HepG2 (cell line): ENCODE measurements around the gene GTF2H4. TPM values are rescaled to one million over a fixed set of nuclear protein-coding genes. Genes with fewer than 3 reads are reported as not detected.

Experiments
- BRCA1 ChIP-seq: sonication (generic); formaldehyde crosslinking; IDR thresholded peaks from 2 replicates; pipeline ENCODE4 v1.4.0; 2020; ENCODE audit warnings: missing genetic modification reagents
- FOXJ3 ChIP-seq: sonication (generic); formaldehyde crosslinking; IDR thresholded peaks from 2 replicates; pipeline ENCODE4 v1.4.0; 2020; ENCODE audit warnings: missing genetic modification reagents, mild to moderate bottlenecking, borderline replicate concordance
- GABPA ChIP-seq, 2 experiments: IDR thresholded peaks; 2 replicates each; pipeline ENCODE4 v1.6.1; 2011 to 2016; ENCODE audit warnings: low read depth in 2 of 2, low read length in 1 of 2, missing biosample characterization in 1 of 2, missing genetic modification characterization in 1 of 2
- HOXA7 ChIP-seq: sonication (generic); formaldehyde crosslinking; IDR thresholded peaks from 2 replicates; pipeline ENCODE4 v1.8.1; 2022; ENCODE audit warnings: mild to moderate bottlenecking, missing genetic modification reagents, moderate library complexity
- KDM6A ChIP-seq: IDR thresholded peaks from 2 replicates; pipeline ENCODE4 v1.6.1; 2016; ENCODE audit warnings: low read depth
- NBN ChIP-seq: fragments of 450-650 bp; conservative IDR thresholded peaks from 2 replicates; pipeline ENCODE4 v1.6.1; 2017
- NRL ChIP-seq: sonication (generic); formaldehyde crosslinking; IDR thresholded peaks from 2 replicates; pipeline ENCODE4 v1.5.0; 2020; ENCODE audit warnings: missing genetic modification reagents, mild to moderate bottlenecking, moderate library complexity, borderline replicate concordance
- ONECUT2 ChIP-seq: sonication (generic); formaldehyde crosslinking; IDR thresholded peaks from 2 replicates; pipeline ENCODE4 v1.4.0; 2020; ENCODE audit warnings: missing genetic modification reagents
- RXRA ChIP-seq: sonication (generic); formaldehyde crosslinking; IDR thresholded peaks from 2 replicates; pipeline ENCODE4 v1.5.1; 2020; ENCODE audit warnings: missing genetic modification reagents
- SOX13 ChIP-seq, 3 experiments: fragments of 450-650 bp in 1 of 3; sonication (generic) in 1 of 3; formaldehyde crosslinking in 1 of 3; IDR thresholded peaks in 2 of 3; conservative IDR thresholded peaks in 1 of 3; 2 replicates each; pipeline versions ENCODE4 v1.5.0 to v1.6.1; 2016 to 2020; ENCODE audit warnings: antibody characterized with exemption in 1 of 3, mild to moderate bottlenecking in 1 of 3, missing compliant biosample characterization in 1 of 3, missing genetic modification reagents in 1 of 3, moderate library complexity in 1 of 3
- SP1 ChIP-seq, 2 experiments: fragments of 450-650 bp in 1 of 2; sonication (generic) in 1 of 2; formaldehyde crosslinking in 1 of 2; IDR thresholded peaks; 2 replicates each; pipeline versions ENCODE4 v1.4.0 to v1.6.1; 2016 to 2020; ENCODE audit warnings: missing genetic modification reagents in 1 of 2
- ZKSCAN1 ChIP-seq: fragments of 150-350 bp; IDR thresholded peaks from 2 replicates; pipeline ENCODE4 v1.6.1; 2014; ENCODE audit warnings: low read length
- ZNF577 ChIP-seq: sonication (generic); formaldehyde crosslinking; IDR thresholded peaks from 2 replicates; pipeline ENCODE4 v1.4.0; 2020; ENCODE audit warnings: mild to moderate bottlenecking, low read depth, missing genetic modification reagents, borderline replicate concordance
- ZNF644 ChIP-seq: IDR thresholded peaks from 2 replicates; pipeline ENCODE4 v1.6.1; 2016; ENCODE audit warnings: low read depth
- ZNF737 ChIP-seq: sonication (generic); formaldehyde crosslinking; IDR thresholded peaks from 2 replicates; pipeline ENCODE4 v1.5.0; 2020; ENCODE audit warnings: missing genetic modification reagents, mild to moderate bottlenecking, borderline replicate concordance
- ZSCAN22 ChIP-seq: sonication (generic); formaldehyde crosslinking; IDR thresholded peaks from 2 replicates; pipeline ENCODE4 v1.4.0; 2020; ENCODE audit warnings: mild to moderate bottlenecking, missing genetic modification reagents
- polyA plus RNA-seq, 8 experiments: library from polyadenylated mRNA; depleted of rRNA in 3 of 8; stranded (reverse) in 7 of 8; unstranded in 1 of 8; fragments of >200 nt; fragmentation: Illumina TruSeq in 4 of 8; extraction: Trizol in 4 of 8; gene quantifications; 2 replicates each; pipeline versions ENCODE4 v1.2.1 to v1.2.3, GENCODE V29; 2011 to 2016; ENCODE audit warnings: low read depth in 4 of 8, missing spikeins in 1 of 8, mixed read lengths in 1 of 8; ENCODE audit not compliant: insufficient read depth in 1 of 8
- total RNA-seq, 5 experiments: library from RNA; depleted of rRNA; stranded (reverse); fragments of >200 nt; fragmentation: Illumina TruSeq; extraction: Trizol; gene quantifications; 2 replicates each; pipeline ENCODE4 v1.2.3, GENCODE V29; 2016; ENCODE audit warnings: low read depth in 1 of 5
- TF ChIP-seq, protein P1 (sequence below): sonication (generic); formaldehyde crosslinking; IDR thresholded peaks from 2 replicates; pipeline ENCODE4 v1.4.0; 2020; ENCODE audit warnings: missing genetic modification reagents, mild to moderate bottlenecking, borderline replicate concordance
- TF ChIP-seq, protein P2 (sequence below): sonication (generic); formaldehyde crosslinking; IDR thresholded peaks from 2 replicates; pipeline ENCODE4 v1.5.0; 2020; ENCODE audit warnings: mild to moderate bottlenecking, missing genetic modification reagents
- TF ChIP-seq, protein P3 (sequence below): sonication (generic); formaldehyde crosslinking; IDR thresholded peaks from 2 replicates; pipeline ENCODE4 v1.4.0; 2020; ENCODE audit warnings: mild to moderate bottlenecking, missing genetic modification reagents

GTF2H4 gene
- total and polyA plus RNA-seq, 2 of the 13 experiments (the other 11 are each of a cell fraction or from before 2014, with no cell fraction given) = 15.9 to 49.3 TPM

DNA sequence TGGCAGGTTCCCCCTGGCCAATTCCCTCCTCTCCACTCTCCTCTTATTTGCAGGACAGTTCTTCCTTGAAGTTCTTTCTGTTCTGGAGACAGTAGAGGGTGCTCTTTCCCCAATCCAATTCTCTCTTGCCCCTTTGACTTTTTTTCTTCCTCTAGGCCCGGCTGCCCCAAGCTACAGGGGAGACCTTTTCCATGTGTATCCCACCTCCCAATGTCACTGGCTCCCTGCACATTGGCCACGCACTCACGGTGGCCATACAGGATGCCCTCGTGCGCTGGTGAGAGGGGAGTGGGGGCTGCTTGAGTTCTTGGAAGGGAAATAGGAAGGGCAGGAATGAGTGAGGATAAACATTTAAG is 7.6 kb downstream of the GTF2H4 start (continued):
- TF ChIP-seq SP1 (IDR thresholded peaks at IDR 0.05) (no peak), SP1 (CRISPR knock-in tag; IDR thresholded peaks at IDR 0.05) (no peak), ZKSCAN1 (no peak), ZSCAN22 (CRISPR knock-in tag) (no peak), NRL (peak; percentile 33; the same call in 1 of the 2 replicates), FOXJ3 (CRISPR knock-in tag) (no peak), ZNF577 (CRISPR knock-in tag) (no peak), NBN (no peak), KDM6A (CRISPR knock-in tag) (no peak), ZNF644 (CRISPR knock-in tag) (no peak), BRCA1 (CRISPR knock-in tag) (no peak), ONECUT2 (no peak), ZNF737 (no peak), RXRA (CRISPR knock-in tag) (0 out of 2 replicates have a peak, but pooled peaks have one; percentile 19), SOX13 (IDR thresholded peaks at IDR 0.05) (no peak), SOX13 (CRISPR knock-in tag; conservative IDR thresholded peaks at IDR 0.05 in 1 of 2, IDR thresholded peaks at IDR 0.05 in 1 of 2) (0 out of 4 replicates have a peak, but pooled peaks of 1 of the 2 experiments have one; percentile 14), HOXA7 (no peak), GABPA (IDR thresholded peaks at IDR 0.05; ENCODE audit: low read depth, low read length) (no peak), GABPA (CRISPR knock-in tag; IDR thresholded peaks at IDR 0.05; ENCODE audit: low read depth) (no peak)
- TF ChIP-seq, protein P1, sequence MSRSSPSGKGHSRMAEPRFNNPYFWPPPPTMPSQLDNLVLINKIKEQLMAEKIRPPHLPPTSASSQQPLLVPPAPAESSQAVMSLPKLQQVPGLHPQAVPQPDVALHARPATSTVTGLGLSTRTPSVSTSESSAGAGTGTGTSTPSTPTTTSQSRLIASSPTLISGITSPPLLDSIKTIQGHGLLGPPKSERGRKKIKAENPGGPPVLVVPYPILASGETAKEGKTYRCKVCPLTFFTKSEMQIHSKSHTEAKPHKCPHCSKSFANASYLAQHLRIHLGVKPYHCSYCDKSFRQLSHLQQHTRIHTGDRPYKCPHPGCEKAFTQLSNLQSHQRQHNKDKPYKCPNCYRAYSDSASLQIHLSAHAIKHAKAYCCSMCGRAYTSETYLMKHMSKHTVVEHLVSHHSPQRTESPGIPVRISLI (CRISPR knock-in tag) = peak; percentile 85
- TF ChIP-seq, protein P2, sequence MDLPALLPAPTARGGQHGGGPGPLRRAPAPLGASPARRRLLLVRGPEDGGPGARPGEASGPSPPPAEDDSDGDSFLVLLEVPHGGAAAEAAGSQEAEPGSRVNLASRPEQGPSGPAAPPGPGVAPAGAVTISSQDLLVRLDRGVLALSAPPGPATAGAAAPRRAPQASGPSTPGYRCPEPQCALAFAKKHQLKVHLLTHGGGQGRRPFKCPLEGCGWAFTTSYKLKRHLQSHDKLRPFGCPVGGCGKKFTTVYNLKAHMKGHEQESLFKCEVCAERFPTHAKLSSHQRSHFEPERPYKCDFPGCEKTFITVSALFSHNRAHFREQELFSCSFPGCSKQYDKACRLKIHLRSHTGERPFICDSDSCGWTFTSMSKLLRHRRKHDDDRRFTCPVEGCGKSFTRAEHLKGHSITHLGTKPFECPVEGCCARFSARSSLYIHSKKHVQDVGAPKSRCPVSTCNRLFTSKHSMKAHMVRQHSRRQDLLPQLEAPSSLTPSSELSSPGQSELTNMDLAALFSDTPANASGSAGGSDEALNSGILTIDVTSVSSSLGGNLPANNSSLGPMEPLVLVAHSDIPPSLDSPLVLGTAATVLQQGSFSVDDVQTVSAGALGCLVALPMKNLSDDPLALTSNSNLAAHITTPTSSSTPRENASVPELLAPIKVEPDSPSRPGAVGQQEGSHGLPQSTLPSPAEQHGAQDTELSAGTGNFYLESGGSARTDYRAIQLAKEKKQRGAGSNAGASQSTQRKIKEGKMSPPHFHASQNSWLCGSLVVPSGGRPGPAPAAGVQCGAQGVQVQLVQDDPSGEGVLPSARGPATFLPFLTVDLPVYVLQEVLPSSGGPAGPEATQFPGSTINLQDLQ (CRISPR knock-in tag) = no peak
- TF ChIP-seq, protein P3, sequence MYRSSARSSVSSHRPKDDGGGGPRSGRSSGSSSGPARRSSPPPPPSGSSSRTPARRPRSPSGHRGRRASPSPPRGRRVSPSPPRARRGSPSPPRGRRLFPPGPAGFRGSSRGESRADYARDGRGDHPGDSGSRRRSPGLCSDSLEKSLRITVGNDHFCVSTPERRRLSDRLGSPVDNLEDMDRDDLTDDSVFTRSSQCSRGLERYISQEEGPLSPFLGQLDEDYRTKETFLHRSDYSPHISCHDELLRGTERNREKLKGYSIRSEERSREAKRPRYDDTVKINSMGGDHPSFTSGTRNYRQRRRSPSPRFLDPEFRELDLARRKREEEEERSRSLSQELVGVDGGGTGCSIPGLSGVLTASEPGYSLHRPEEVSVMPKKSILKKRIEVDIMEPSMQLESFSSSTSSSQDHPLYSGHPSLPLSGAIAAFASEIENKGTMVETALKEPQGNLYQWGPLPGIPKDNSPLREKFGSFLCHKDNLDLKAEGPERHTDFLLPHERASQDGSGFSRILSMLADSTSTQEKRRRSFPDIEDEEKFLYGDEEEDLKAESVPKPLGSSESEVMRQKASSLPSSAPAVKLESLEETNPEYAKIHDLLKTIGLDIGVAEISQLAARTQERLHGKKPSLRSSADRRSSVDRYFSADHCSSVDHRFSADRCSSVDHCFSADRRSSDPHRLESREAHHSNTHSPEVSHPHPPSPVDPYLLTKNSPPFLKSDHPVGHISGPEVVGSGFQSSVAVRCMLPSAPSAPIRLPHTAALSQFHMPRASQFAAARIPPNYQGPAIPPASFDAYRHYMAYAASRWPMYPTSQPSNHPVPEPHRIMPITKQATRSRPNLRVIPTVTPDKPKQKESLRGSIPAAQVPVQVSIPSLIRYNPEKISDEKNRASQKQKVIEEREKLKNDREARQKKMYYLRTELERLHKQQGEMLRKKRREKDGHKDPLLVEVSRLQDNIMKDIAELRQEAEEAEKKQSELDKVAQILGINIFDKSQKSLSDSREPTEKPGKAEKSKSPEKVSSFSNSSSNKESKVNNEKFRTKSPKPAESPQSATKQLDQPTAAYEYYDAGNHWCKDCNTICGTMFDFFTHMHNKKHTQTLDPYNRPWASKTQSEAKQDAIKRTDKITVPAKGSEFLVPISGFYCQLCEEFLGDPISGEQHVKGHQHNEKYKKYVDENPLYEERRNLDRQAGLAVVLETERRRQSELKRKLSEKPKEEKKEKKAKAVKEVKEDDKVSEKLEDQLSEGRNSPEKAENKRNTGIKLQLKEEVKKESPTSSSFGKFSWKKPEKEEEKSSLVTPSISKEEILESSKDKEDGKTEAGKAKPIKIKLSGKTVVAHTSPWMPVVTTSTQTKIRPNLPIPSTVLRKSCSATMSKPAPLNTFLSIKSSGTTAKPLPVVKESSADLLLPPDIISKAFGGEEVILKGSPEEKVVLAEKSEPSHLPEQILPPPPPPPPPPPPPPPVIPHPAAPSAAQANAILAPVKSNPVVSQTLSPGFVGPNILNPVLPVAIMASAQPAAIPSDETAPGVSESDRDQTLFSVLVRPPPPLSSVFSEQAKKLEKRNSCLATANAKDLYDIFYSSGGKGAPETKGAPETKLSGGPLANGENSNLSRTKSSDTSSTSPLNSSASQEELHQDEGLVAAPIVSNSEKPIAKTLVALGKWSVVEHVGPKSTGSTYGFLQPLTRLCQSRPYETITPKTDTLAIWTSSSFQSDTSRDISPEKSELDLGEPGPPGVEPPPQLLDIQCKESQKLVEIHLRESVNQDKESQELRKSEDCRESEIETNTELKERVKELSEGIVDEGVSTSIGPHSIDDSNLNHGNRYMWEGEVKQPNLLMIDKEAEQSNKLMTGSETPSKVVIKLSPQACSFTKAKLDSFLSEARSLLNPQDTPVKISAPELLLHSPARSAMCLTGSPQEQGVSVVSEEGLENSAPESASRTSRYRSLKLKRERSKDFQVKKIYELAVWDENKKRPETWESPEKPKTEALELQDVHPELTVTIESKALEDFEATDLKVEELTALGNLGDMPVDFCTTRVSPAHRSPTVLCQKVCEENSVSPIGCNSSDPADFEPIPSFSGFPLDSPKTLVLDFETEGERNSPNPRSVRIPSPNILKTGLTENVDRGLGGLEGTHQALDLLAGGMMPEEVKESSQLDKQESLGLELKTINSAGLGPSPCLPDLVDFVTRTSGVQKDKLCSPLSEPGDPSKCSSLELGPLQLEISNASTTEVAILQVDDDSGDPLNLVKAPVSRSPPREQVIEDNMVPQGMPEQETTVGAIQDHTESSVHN (CRISPR knock-in tag) = no peak
